Ishikawa (cell line): ENCODE measurements around the gene FSTL3.
"Not testable (repeated sequence)": the region's sequence is repeated elsewhere in the genome, so short reads cannot be mapped to it uniquely, and the experiment has no call there.

Experiments used
- EP300 ChIP-seq: IDR thresholded peaks from 2 replicates; pipeline ENCODE4 v1.6.1; 2012; ENCODE audit warnings: borderline replicate concordance
- TAF1 ChIP-seq: IDR thresholded peaks from 2 replicates; pipeline ENCODE4 v1.6.1; 2012; ENCODE audit warnings: low read depth, mild to moderate bottlenecking
- TEAD4 ChIP-seq: IDR thresholded peaks from 2 replicates; pipeline ENCODE4 v1.6.1; 2012
- TF ChIP-seq, protein P1 (sequence below): IDR thresholded peaks from 2 replicates; pipeline ENCODE4 v1.6.1; 2012
- TF ChIP-seq, protein P2 (sequence below): IDR thresholded peaks from 2 replicates; pipeline ENCODE4 v1.6.1; 2012; ENCODE audit warnings: low read depth, mild to moderate bottlenecking

GRCh38 chr19:629515-629914 is 46.7 kb upstream of the FSTL3 start:
- TF ChIP-seq, protein P1, sequence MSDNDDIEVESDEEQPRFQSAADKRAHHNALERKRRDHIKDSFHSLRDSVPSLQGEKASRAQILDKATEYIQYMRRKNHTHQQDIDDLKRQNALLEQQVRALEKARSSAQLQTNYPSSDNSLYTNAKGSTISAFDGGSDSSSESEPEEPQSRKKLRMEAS, result peak; percentile 77
- not testable (repeated sequence) for TF ChIP-seq TAF1, TEAD4
- peak; percentile 34; the same call in 1 of the 2 replicates for TF ChIP-seq EP300
- TF ChIP-seq, protein P2, sequence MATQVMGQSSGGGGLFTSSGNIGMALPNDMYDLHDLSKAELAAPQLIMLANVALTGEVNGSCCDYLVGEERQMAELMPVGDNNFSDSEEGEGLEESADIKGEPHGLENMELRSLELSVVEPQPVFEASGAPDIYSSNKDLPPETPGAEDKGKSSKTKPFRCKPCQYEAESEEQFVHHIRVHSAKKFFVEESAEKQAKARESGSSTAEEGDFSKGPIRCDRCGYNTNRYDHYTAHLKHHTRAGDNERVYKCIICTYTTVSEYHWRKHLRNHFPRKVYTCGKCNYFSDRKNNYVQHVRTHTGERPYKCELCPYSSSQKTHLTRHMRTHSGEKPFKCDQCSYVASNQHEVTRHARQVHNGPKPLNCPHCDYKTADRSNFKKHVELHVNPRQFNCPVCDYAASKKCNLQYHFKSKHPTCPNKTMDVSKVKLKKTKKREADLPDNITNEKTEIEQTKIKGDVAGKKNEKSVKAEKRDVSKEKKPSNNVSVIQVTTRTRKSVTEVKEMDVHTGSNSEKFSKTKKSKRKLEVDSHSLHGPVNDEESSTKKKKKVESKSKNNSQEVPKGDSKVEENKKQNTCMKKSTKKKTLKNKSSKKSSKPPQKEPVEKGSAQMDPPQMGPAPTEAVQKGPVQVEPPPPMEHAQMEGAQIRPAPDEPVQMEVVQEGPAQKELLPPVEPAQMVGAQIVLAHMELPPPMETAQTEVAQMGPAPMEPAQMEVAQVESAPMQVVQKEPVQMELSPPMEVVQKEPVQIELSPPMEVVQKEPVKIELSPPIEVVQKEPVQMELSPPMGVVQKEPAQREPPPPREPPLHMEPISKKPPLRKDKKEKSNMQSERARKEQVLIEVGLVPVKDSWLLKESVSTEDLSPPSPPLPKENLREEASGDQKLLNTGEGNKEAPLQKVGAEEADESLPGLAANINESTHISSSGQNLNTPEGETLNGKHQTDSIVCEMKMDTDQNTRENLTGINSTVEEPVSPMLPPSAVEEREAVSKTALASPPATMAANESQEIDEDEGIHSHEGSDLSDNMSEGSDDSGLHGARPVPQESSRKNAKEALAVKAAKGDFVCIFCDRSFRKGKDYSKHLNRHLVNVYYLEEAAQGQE, result 0 out of 2 replicates have a peak, but pooled peaks have one; percentile 41
